Tibial nerve (tissue), 4 donors: ENCODE measurements around the gene AUNIP. TPM values are rescaled to one million over a fixed set of nuclear protein-coding genes. Genes with fewer than 3 reads are reported as not detected.

Experiments used
- DNase-seq, 2 donors: peaks; one replicate each; pipeline ENCODE4 v3.0.0-alpha.2; 2019; ENCODE audit warnings: low spot score in 2 of 2
- H3K27ac ChIP-seq, 4 donors: fragments of 200-600 bp; sonication (generic) in 3 of 4; one replicate each; pipeline ENCODE4 v1.5.1; 2017 to 2019; ENCODE audit warnings: mild to moderate bottlenecking in 1 of 4
- H3K27me3 ChIP-seq, 2 donors: fragments of 200-600 bp; sonication (generic) in 1 of 2; one replicate each; pipeline versions ENCODE4 v1.5.1 to v1.6.0; 2017 to 2019
- H3K36me3 ChIP-seq, 3 donors: fragments of 200-600 bp; sonication (generic); one replicate each; pipeline ENCODE4 v1.5.1; 2018 to 2019
- H3K4me1 ChIP-seq, 4 donors: fragments of 200-600 bp; sonication (generic) in 3 of 4; one replicate each; pipeline ENCODE4 v1.5.1; 2017 to 2019
- H3K4me3 ChIP-seq, 4 donors: fragments of 200-600 bp; sonication (generic) in 3 of 4; one replicate each; pipeline ENCODE4 v1.5.1; 2017 to 2019; ENCODE audit warnings: mild to moderate bottlenecking in 1 of 4, moderate library complexity in 1 of 4
- H3K9me3 ChIP-seq, 4 donors: fragments of 200-600 bp; sonication (generic) in 3 of 4; one replicate each; pipeline ENCODE4 v1.5.1; 2017 to 2019
- EP300 ChIP-seq, 2 donors: sonication (generic); formaldehyde crosslinking; IDR thresholded peaks; one replicate each; pipeline ENCODE4 v1.6.1; 2017; ENCODE audit warnings: antibody characterized with exemption in 2 of 2, mild to moderate bottlenecking in 1 of 2
- POLR2A ChIP-seq, 2 donors: fragments of 450-650 bp; IDR thresholded peaks; one replicate each; pipeline ENCODE4 v1.6.1; 2017; ENCODE audit warnings: antibody characterized with exemption in 2 of 2, mild to moderate bottlenecking in 2 of 2, moderate library complexity in 2 of 2
- WGBS, 2 donors: methylation state at CpG; one replicate each; pipeline ENCODE4 v1.1.5; 2018; 5-methylcytosine and 5-hydroxymethylcytosine counted together
- total RNA-seq, 4 donors: library from RNA; depleted of rRNA; stranded (reverse); fragments of >200 nt; gene quantifications; one replicate each; pipeline ENCODE4 v1.1.0, GENCODE V29; 2016
- TF ChIP-seq, protein P1 (sequence below), 5 experiments: fragments of 200-600 bp in 3 of 5; fragments of 450-650 bp in 2 of 5; sonication (generic) in 3 of 5; IDR thresholded peaks; one replicate each; pipeline ENCODE4 v1.5.1; 2016 to 2019; ENCODE audit warnings: antibody characterized with exemption in 5 of 5, mild to moderate bottlenecking in 3 of 5, moderate library complexity in 2 of 5

The AUNIP gene
- total RNA-seq, 4 donors from 2014 or later = not detected

DNA sequence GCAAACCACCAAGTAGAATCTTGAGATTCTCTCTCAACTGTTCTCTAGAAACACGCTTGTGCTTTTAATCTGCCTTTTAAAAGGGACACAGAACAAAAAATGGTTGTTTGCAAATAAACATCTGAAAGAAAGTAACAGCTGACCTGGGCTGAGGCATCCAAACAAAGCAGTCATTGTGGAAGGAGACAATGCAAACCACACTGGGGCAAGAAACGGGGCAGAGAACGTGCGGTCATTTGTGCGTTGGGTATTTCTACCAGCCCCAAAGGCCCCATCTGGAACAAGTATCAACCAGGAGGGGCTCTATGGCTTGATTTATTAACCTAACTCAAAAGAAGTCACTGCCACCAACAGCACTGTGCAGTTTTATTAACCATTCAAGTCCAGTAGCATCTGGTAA is 41.0 kb upstream of the AUNIP start:
- Histone ChIP-seq H3K4me3 (no peak overlapping the region), H3K27ac (peak overlapping the region; percentile 51 to 97 (median 76)), H3K9me3 (no peaks in the 10 kb centered on the region), H3K36me3 (peaks cover 0 to 39% (median 0%) of the 10 kb centered on the region in 3 donors), H3K4me1 (peaks cover 0 to 69% (median 29%) of the 10 kb centered on the region in 4 donors), H3K27me3 (no peaks in the 10 kb centered on the region)
- WGBS, 2 donors = 38 to 46% methylated on average over 5 of the region's 5 CpGs
- peak in 1 of 2 donors; percentile 21 for TF ChIP-seq EP300 (IDR thresholded peaks at IDR 0.05)
- TF ChIP-seq, protein P1, sequence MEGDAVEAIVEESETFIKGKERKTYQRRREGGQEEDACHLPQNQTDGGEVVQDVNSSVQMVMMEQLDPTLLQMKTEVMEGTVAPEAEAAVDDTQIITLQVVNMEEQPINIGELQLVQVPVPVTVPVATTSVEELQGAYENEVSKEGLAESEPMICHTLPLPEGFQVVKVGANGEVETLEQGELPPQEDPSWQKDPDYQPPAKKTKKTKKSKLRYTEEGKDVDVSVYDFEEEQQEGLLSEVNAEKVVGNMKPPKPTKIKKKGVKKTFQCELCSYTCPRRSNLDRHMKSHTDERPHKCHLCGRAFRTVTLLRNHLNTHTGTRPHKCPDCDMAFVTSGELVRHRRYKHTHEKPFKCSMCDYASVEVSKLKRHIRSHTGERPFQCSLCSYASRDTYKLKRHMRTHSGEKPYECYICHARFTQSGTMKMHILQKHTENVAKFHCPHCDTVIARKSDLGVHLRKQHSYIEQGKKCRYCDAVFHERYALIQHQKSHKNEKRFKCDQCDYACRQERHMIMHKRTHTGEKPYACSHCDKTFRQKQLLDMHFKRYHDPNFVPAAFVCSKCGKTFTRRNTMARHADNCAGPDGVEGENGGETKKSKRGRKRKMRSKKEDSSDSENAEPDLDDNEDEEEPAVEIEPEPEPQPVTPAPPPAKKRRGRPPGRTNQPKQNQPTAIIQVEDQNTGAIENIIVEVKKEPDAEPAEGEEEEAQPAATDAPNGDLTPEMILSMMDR (IDR thresholded peaks at IDR 0.05) = no peak
- DNase-seq = no peak

DNA sequence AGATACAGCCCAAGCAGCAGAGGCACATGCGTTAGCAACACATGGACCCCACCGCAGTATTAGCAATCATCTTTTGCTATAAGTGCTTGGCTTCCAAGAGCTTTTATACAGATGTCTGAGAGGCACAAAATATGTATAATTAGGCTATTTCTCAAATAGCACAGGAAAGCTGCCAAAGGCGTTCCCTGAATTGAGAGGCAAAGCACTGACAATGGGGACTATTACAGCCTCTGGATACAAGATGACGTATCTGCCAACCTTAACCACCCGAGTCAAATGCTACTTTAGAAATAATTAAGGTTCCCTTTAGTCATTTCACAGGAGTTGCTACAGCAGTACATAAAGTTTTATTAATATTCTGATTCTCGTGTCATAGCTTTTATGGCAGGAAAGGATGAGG is 40.5 kb upstream of the AUNIP start:
- 50 to 62% methylated on average over 6 of the region's 6 CpGs for WGBS, 2 donors
- peaks cover 0 to 71% (median 30%) of the 10 kb centered on the region in 4 donors for H3K4me1 ChIP-seq
- H3K27ac ChIP-seq = peak overlapping the region; percentile 51 to 97 (median 76)
- H3K4me3 ChIP-seq = no peak overlapping the region
- no peaks in the 10 kb centered on the region for H3K9me3 ChIP-seq
- no peaks in the 10 kb centered on the region for H3K27me3 ChIP-seq
- TF ChIP-seq EP300 (IDR thresholded peaks at IDR 0.05) (no peak), POLR2A (IDR thresholded peaks at IDR 0.05) (no peak)
- TF ChIP-seq, protein P1 (IDR thresholded peaks at IDR 0.05) = no peak
- DNase-seq = no peak
- peaks cover 0 to 39% (median 0%) of the 10 kb centered on the region in 3 donors for H3K36me3 ChIP-seq

DNA sequence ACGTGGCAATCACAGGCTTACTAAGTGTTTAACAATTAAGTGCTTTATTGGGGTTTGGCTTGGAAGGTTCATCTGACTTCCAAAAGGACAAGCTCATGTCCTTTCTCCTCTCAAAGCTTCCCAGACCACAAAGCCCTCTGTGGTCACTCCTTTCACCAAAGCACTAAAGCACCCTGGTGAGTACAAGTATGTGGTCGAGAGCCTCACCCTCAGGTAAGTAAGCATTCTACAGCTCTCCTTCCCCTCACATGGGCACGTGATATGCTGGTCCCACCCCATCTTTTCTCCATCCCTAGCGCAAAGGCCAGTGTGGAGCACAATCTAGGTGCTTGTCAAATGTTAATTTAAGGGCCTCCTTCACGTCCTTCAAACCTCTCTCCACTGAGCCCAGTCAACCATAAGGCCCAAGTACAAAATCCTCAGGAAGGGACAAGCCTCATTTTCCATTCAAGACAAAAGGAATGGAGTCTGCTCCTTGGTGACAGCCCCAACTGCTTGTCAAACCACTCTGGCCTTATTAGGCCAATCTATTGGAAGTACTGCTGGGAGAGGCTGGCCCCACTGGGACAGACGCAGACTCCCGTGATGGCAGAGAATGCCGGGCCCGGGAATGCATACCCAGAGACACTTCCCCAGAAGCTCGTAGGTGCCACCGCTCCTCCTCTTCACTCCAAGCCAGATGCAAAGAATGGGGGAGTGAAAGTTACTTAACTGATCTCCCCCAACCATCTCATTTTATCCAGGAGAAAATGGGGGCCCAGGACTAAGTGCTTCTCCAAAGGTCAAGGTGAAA is 39.2 kb upstream of the AUNIP start:
- Histone ChIP-seq H3K9me3 (no peaks in the 10 kb centered on the region), H3K27ac (peak overlapping the region in 3 of 4 donors; percentile 66 to 97 (median 87)), H3K4me3 (no peak overlapping the region), H3K4me1 (peaks cover 0 to 60% (median 25%) of the 10 kb centered on the region in 4 donors), H3K27me3 (no peaks in the 10 kb centered on the region), H3K36me3 (peaks cover 0 to 39% (median 0%) of the 10 kb centered on the region in 3 donors)
- no peak for DNase-seq
- TF ChIP-seq EP300 (IDR thresholded peaks at IDR 0.05) (no peak), POLR2A (IDR thresholded peaks at IDR 0.05) (no peak)
- TF ChIP-seq, protein P1 (IDR thresholded peaks at IDR 0.05) = no peak
- WGBS, 2 donors = 74 to 82% methylated on average over 11 of the region's 11 CpGs

DNA sequence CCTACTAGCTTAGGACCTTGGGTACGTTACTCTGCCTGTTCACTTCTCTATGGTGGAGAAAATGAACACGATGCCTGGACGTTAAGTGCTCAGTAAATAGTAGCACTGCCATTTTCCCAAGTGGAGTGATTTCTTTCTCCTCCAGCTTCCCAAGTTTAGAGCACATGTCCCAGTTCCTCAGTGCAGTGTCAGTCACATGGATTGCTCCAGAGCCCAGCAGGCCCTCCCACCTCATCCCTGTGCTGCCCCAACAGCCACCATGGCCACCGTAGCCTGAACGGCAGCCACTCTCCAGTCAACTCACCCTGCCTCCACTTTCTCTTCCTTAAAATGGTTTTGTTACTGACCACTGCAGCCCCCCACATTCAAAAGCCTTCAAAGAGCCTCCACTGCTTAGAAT is 38.5 kb upstream of the AUNIP start:
- TF ChIP-seq POLR2A (IDR thresholded peaks at IDR 0.05) (no peak), EP300 (IDR thresholded peaks at IDR 0.05) (no peak)
- TF ChIP-seq, protein P1 (IDR thresholded peaks at IDR 0.05) = no peak
- peaks cover 0 to 60% (median 26%) of the 10 kb centered on the region in 4 donors for H3K4me1 ChIP-seq
- H3K36me3 ChIP-seq = peaks cover 0 to 34% (median 0%) of the 10 kb centered on the region in 3 donors
- 62 to 67% methylated on average over 5 of the region's 5 CpGs for WGBS, 2 donors
- peak overlapping the region in 3 of 4 donors; percentile 66 to 97 (median 87) for H3K27ac ChIP-seq
- H3K27me3 ChIP-seq = no peaks in the 10 kb centered on the region
- H3K4me3 ChIP-seq = no peak overlapping the region
- DNase-seq = no peak
- H3K9me3 ChIP-seq = no peaks in the 10 kb centered on the region

DNA sequence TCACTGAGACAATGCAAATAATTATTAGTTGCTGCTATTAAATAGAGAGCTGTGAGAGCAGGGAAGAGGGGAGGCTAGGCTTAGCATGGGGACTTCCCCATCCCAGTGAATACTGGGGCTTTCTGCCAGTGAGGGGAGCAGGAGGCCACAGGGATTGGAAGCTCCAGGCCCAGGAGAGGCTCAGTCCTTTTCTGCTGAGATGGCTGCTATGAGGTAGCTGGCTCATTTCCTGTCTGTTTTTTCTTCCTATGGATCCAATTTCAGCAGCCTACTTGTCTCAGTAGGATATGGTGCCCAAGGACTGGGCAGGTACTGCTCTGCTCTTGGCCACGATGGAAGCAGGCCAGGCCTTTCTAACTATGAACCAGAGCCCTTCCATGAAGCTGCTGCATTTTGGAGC is 37.0 kb upstream of the AUNIP start:
- peak overlapping the region in 3 of 4 donors; percentile 13 to 86 (median 61) for H3K27ac ChIP-seq
- peaks cover 0 to 66% (median 31%) of the 10 kb centered on the region in 4 donors for H3K4me1 ChIP-seq
- 63 to 65% methylated on average over 1 of the region's 1 CpG for WGBS, 2 donors
- DNase-seq = no peak
- TF ChIP-seq EP300 (IDR thresholded peaks at IDR 0.05) (no peak), POLR2A (IDR thresholded peaks at IDR 0.05) (no peak)
- TF ChIP-seq, protein P1 (IDR thresholded peaks at IDR 0.05) = no peak
- peaks cover 0 to 24% (median 0%) of the 10 kb centered on the region in 3 donors for H3K36me3 ChIP-seq
- no peaks in the 10 kb centered on the region for H3K27me3 ChIP-seq
- H3K4me3 ChIP-seq = no peak overlapping the region
- H3K9me3 ChIP-seq = no peaks in the 10 kb centered on the region
